GM21367 (cell line): ENCODE measurements around the gene DOLK.
"Not testable (repeated sequence)": the region's sequence is repeated elsewhere in the genome, so short reads cannot be mapped to it uniquely, and the experiment has no call there.

ENCODE experiments used
- ATAC-seq: cut with Tn5 transposase; IDR thresholded peaks from one replicate; pipeline ENCODE4 v1.9.1; 2021; ENCODE audit not compliant: unreplicated experiment

The DOLK gene

GRCh38 chr9:128947527-128948301 is at the start of gene DOLK, which contains the start of gene NUP188:
Gene DOLK (minus strand): TSS chr9:128947603. CDS start chr9:128947303, 300 bp downstream.
Gene NUP188 (plus strand): TSS chr9:128947699. CDS start chr9:128947720, 21 bp downstream.
- ATAC-seq: peak; percentile 67

GRCh38 chr9:128995791-128996190 is 48.4 kb upstream of the DOLK start:
- no peak for ATAC-seq

DNA sequence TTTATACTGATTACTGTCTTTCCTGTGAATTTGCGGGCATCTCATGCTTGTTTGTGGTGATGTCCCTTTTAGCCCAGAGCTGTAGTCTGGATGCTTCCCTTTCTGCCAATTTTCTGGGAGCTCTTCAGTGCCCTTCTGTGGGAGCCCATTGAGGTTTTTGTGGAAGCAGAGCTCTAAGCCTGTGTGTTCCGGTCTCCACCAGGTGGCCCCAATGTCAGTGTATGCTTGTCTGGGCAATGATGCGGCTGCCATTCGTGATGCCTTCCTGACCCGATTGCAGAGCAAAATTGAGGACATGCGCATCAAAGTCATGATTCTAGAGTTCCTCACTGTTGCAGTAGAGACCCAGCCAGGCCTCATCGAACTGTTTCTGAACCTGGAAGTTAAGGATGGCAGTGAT is 45.6 kb upstream of the DOLK start:
- ATAC-seq: no peak

- ATAC-seq: no peak
These were observed 40.4 kb upstream of the DOLK start for GRCh38 chr9:128987805-128988204.

- no peak for ATAC-seq
These were observed 39.3 kb upstream of the DOLK start for GRCh38 chr9:128986671-128987070.

DNA sequence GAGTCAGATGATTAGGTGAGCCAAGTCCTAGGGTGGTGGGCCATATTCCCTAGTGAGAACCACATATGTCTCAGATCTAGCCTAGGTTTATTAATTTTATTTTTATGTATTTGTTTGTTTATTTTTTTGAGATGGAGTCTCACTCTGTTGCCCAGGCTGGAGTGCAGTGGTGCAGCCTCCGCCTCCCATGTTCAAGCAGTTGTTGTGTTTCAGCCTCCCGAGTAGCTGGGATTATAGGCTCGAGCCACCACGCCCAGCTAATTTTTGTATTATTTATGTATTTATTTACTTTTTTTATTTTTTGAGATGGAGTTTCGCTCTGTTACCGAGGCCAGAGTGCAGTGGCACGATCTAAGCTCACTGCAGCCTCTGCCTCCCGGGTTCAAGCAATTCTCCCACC is 36.1 kb upstream of the DOLK start:
- no peak for ATAC-seq

DNA sequence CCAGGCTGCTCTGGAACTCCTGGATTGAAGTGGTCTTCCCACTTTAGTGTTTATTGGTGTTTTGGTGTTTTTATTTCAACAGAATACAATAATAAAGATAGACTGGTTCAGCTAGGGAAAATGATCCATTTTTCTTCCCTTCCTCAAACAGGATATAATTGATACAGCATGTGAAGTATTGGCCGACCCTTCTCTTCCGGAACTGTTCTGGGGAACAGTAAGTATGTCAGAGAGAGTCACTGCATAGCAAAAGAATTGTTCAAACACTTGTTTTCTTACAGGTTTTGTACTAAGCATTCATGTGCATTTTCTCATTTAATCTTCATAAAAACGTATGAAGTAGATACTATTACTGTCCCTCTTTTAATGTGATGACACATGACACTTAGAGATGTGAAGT is 31.7 kb upstream of the DOLK start:
- no peak for ATAC-seq

DNA sequence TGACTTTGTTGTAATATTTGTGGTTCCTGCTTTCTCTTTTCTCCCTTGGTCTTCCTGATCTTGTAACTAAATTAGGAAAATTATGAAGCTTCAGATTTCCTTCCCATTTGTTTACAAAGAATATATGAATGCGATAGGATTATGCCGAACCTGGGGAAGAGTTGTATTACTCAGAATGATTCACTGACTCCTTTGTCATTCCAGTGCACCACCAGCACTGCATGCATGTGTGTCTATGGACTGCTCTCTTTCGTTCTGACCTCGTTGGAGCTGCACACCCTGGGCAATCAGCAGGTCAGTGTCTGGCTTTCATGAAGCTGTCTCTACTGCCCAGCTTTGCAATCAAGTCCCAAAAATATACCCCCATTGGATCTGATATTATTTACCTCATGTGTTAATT is 25.6 kb upstream of the DOLK start:
- ATAC-seq: no peak

- ATAC-seq: no peak
These were observed 22.1 kb upstream of the DOLK start for GRCh38 chr9:128969491-128969890.

- not testable (repeated sequence) for ATAC-seq
These were observed 14.0 kb upstream of the DOLK start for GRCh38 chr9:128961403-128961802.

- peak; percentile 21 for ATAC-seq
These were observed 201 bp downstream of the DOLK start for GRCh38 chr9:128947277-128947526.

GRCh38 chr9:128946571-128947276 is 679 bp downstream of the DOLK start:
- ATAC-seq: no peak

GRCh38 chr9:128945798-128946501 is 1.5 kb downstream of the DOLK start:
- ATAC-seq: no peak

DNA sequence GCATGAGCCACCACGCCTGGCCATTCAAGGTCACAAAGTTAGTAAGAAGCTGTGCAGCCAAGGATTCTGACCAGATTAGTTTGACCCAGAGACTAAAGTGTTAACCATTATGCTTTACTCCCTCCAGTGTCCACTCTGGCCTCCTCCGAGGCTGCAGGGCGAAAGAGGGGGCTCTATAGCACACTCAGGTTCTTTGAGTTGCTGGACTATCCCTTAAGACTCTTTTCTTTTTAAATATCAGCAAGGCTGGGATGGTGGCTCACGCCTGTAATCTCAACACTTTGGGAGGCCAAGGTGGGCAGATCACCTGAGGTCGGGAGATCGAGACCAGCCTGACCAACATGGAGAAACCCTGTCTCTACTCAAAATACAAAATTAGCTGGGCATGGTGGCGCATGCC is 2.4 kb downstream of the DOLK start:
- not testable (repeated sequence) for ATAC-seq

DNA sequence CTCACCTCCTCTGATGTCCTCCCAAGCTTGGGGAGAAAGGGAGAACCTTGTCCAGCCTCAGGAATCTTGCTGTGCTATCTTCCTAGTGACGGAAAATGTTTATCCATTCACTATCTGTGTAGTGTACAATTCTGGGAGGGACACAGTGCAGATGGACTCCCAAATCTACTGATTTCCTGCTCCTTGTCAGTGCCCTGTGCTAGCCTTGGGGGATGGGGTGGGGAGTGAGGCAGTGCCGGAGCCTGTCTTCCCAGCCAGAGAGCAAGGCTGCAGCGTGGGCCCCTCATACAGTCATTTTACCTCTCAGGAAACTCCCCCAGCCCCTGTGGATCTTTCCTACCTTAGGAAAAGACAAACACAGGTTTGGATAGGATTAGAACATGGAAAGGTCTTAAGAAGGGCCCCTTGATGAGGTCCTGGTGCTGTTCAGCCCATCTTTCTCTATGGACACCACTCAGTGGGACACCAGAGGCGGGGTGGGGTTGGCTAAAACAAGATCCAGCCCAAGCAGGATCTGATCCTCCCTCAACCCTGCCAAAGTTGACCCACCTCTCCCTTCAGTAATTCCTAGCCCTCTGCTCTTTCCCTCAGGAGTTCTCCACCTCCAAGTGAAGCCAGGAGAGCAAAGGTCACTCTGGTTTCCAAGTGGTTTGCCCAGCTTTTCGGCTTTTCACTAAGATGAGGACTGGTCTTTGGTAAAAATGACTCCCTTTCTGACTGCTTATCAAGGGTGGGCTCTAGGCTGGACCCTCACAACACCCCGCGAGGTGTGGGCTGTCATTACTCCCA is 3.4 kb downstream of the DOLK start:
- ATAC-seq: no peak

- no peak for ATAC-seq
These were observed 6.3 kb downstream of the DOLK start for GRCh38 chr9:128940946-128941755.

GRCh38 chr9:128940271-128940921 is 7.0 kb downstream of the DOLK start:
- no peak for ATAC-seq

GRCh38 chr9:128937310-128938165 is 9.9 kb downstream of the DOLK start:
- no peak for ATAC-seq
